ENCODE measurements around the gene EHD2.
"Not testable (repeated sequence)": the region's sequence is repeated elsewhere in the genome, so short reads cannot be mapped to it uniquely, and the experiment has no call there.

The EHD2 gene

GRCh38 chr19:47762615-47763308 lies 49.5 kb downstream of the EHD2 start:
- H3K4me1 Mint-ChIP-seq, result no peaks in the 10 kb centered on the region
- no peak overlapping the region for H3K4me3 Mint-ChIP-seq
- H3K36me3 Mint-ChIP-seq, result peaks cover 5% of the 10 kb centered on the region
- no peak overlapping the region for H3K27ac Mint-ChIP-seq
- H3K27me3 Mint-ChIP-seq, result no peaks in the 10 kb centered on the region
- no peaks in the 10 kb centered on the region for H3K9me3 Mint-ChIP-seq

- H3K36me3 Mint-ChIP-seq, H3K9me3 Mint-ChIP-seq, H3K27me3 Mint-ChIP-seq, H3K4me3 Mint-ChIP-seq, H3K4me1 Mint-ChIP-seq, H3K27ac Mint-ChIP-seq: not testable (repeated sequence)
Measured at GRCh38 chr19:47764705-47765104, 51.5 kb downstream of the EHD2 start.

GRCh38 chr19:47765523-47766358 lies 52.5 kb downstream of the EHD2 start:
- no peaks in the 10 kb centered on the region for H3K9me3 Mint-ChIP-seq

GRCh38 chr19:47766359-47766620 lies 53.1 kb downstream of the EHD2 start:
- H3K36me3 Mint-ChIP-seq, result no peaks in the 10 kb centered on the region
- no peak overlapping the region for H3K27ac Mint-ChIP-seq

More at GRCh38 chr19:47765523-47766358, 52.5 kb downstream of the EHD2 start:
- Mint-ChIP-seq H3K4me1 (no peaks in the 10 kb centered on the region), H3K36me3 (no peaks in the 10 kb centered on the region), H3K4me3 (no peak overlapping the region), H3K27me3 (no peaks in the 10 kb centered on the region), H3K27ac (no peak overlapping the region)

GRCh38 chr19:47766670-47767069 lies 53.4 kb downstream of the EHD2 start:
- H3K36me3 Mint-ChIP-seq, result no peaks in the 10 kb centered on the region
- H3K27me3 Mint-ChIP-seq, result no peaks in the 10 kb centered on the region
- H3K4me1 Mint-ChIP-seq, result no peaks in the 10 kb centered on the region
- H3K27ac Mint-ChIP-seq, result no peak overlapping the region
- no peaks in the 10 kb centered on the region for H3K9me3 Mint-ChIP-seq
- H3K4me3 Mint-ChIP-seq, result no peak overlapping the region

More at GRCh38 chr19:47766359-47766620, 53.1 kb downstream of the EHD2 start:
- Mint-ChIP-seq H3K4me1 (no peaks in the 10 kb centered on the region), H3K9me3 (no peaks in the 10 kb centered on the region), H3K27me3 (no peaks in the 10 kb centered on the region), H3K4me3 (no peak overlapping the region)

GRCh38 chr19:47767349-47767748 lies 54.1 kb downstream of the EHD2 start:
- no peaks in the 10 kb centered on the region for H3K27me3 Mint-ChIP-seq
- H3K27ac Mint-ChIP-seq, result peak overlapping the region; percentile 46
- no peak overlapping the region for H3K4me3 Mint-ChIP-seq
- no peaks in the 10 kb centered on the region for H3K36me3 Mint-ChIP-seq
- no peaks in the 10 kb centered on the region for H3K4me1 Mint-ChIP-seq
- no peaks in the 10 kb centered on the region for H3K9me3 Mint-ChIP-seq

- Mint-ChIP-seq H3K36me3 (no peaks in the 10 kb centered on the region), H3K27me3 (no peaks in the 10 kb centered on the region), H3K27ac (no peak overlapping the region), H3K4me1 (no peaks in the 10 kb centered on the region), H3K4me3 (no peak overlapping the region), H3K9me3 (no peaks in the 10 kb centered on the region)
Measured at GRCh38 chr19:47768604-47769003, 55.4 kb downstream of the EHD2 start.

GRCh38 chr19:47769534-47769933 lies 56.3 kb downstream of the EHD2 start:
- no peaks in the 10 kb centered on the region for H3K36me3 Mint-ChIP-seq
- no peaks in the 10 kb centered on the region for H3K27me3 Mint-ChIP-seq
- no peak overlapping the region for H3K4me3 Mint-ChIP-seq
- no peak overlapping the region for H3K27ac Mint-ChIP-seq
- H3K9me3 Mint-ChIP-seq, result no peaks in the 10 kb centered on the region
- no peaks in the 10 kb centered on the region for H3K4me1 Mint-ChIP-seq

- H3K4me3 Mint-ChIP-seq, H3K27me3 Mint-ChIP-seq, H3K36me3 Mint-ChIP-seq, H3K4me1 Mint-ChIP-seq, H3K27ac Mint-ChIP-seq, H3K9me3 Mint-ChIP-seq: not testable (repeated sequence)
Measured at GRCh38 chr19:47771291-47771690, 58.1 kb downstream of the EHD2 start.

GRCh38 chr19:47776568-47776967 lies 63.3 kb downstream of the EHD2 start:
- H3K27ac Mint-ChIP-seq, result no peak overlapping the region
- H3K9me3 Mint-ChIP-seq, result no peaks in the 10 kb centered on the region
- H3K4me1 Mint-ChIP-seq, result peaks cover 30% of the 10 kb centered on the region
- H3K36me3 Mint-ChIP-seq, result no peaks in the 10 kb centered on the region
- no peaks in the 10 kb centered on the region for H3K27me3 Mint-ChIP-seq
- H3K4me3 Mint-ChIP-seq, result no peak overlapping the region

GRCh38 chr19:47777245-47778048 lies 64.2 kb downstream of the EHD2 start:
- H3K9me3 Mint-ChIP-seq, H3K36me3 Mint-ChIP-seq, H3K27me3 Mint-ChIP-seq, H3K27ac Mint-ChIP-seq: not testable (repeated sequence)
- peak overlapping the region; percentile 94 for H3K4me3 Mint-ChIP-seq
- peaks cover 31% of the 10 kb centered on the region for H3K4me1 Mint-ChIP-seq

- Mint-ChIP-seq H3K36me3 (no peaks in the 10 kb centered on the region), H3K9me3 (no peaks in the 10 kb centered on the region), H3K27me3 (no peaks in the 10 kb centered on the region), H3K4me1 (peaks cover 31% of the 10 kb centered on the region), H3K27ac (peak within 1 kb of the TSS; percentile 90), H3K4me3 (peak within 1 kb of the TSS; percentile 94)
Measured at GRCh38 chr19:47778049-47778953, 65.1 kb downstream of the EHD2 start, which contains the start of gene SELENOW. Gene SELENOW, plus strand, starts transcription at chr19:47778703. Its CDS starts 83 bp downstream, at chr19:47778786.

GRCh38 chr19:47778954-47779351 lies 65.7 kb downstream of the EHD2 start:
- Mint-ChIP-seq H3K27ac (peak overlapping the region; percentile 65), H3K4me3 (peak overlapping the region; percentile 94), H3K36me3 (peaks cover 2% of the 10 kb centered on the region), H3K27me3 (no peaks in the 10 kb centered on the region), H3K4me1 (peaks cover 31% of the 10 kb centered on the region), H3K9me3 (no peaks in the 10 kb centered on the region)

GRCh38 chr19:47779524-47780214 lies 66.4 kb downstream of the EHD2 start:
- H3K4me3 Mint-ChIP-seq, result peak overlapping the region; percentile 94
- H3K27me3 Mint-ChIP-seq, result no peaks in the 10 kb centered on the region

GRCh38 chr19:47780215-47780551 lies 67.0 kb downstream of the EHD2 start:
- Mint-ChIP-seq H3K9me3 (no peaks in the 10 kb centered on the region), H3K36me3 (peaks cover 2% of the 10 kb centered on the region), H3K27ac (peak overlapping the region; percentile 86)

More at GRCh38 chr19:47779524-47780214, 66.4 kb downstream of the EHD2 start:
- peaks cover 31% of the 10 kb centered on the region for H3K4me1 Mint-ChIP-seq
- H3K36me3 Mint-ChIP-seq, result peaks cover 2% of the 10 kb centered on the region
- no peaks in the 10 kb centered on the region for H3K9me3 Mint-ChIP-seq
- peak overlapping the region; percentile 65 for H3K27ac Mint-ChIP-seq

More at GRCh38 chr19:47780215-47780551, 67.0 kb downstream of the EHD2 start:
- Mint-ChIP-seq H3K4me1 (peaks cover 31% of the 10 kb centered on the region), H3K27me3 (no peaks in the 10 kb centered on the region), H3K4me3 (peak overlapping the region; percentile 75)

Measured in activated naive CD4-positive, alpha-beta T cell treated with anti-CD3 and anti-CD28 coated beads, Interleukin-2, amount 50 U/mL, for 24 hours (primary cell).